Effector memory CD8-positive, alpha-beta T cell (primary cell): ENCODE data around the gene SLC6A9.

Source experiments
- ATAC-seq: fragments of 150-1000 bp; cut with Tn5 transposase; replicated peaks from 2 replicates; pipeline ENCODE4 v1.10.0; 2021; ENCODE audit warnings: mild to moderate bottlenecking, moderate library complexity
- DNase-seq, 3 experiments: peaks; one replicate each; pipeline ENCODE4 v3.0.0; 2021
- H3K27ac Mint-ChIP-seq, 2 donors: one replicate each; pipeline ENCODE4 v1.8.0; 2022; ENCODE audit warnings: mild to moderate bottlenecking in 2 of 2, mixed read lengths in 2 of 2, moderate library complexity in 2 of 2
- H3K27me3 Mint-ChIP-seq, 2 donors: one replicate each; pipeline ENCODE4 v1.8.0; 2022; ENCODE audit warnings: mixed read lengths in 2 of 2
- H3K36me3 Mint-ChIP-seq: one replicate; pipeline ENCODE4 v1.8.0; 2022; ENCODE audit warnings: mild to moderate bottlenecking, moderate library complexity, mixed read lengths; ENCODE audit not compliant: insufficient read depth
- H3K4me1 Mint-ChIP-seq, 2 donors: one replicate each; pipeline ENCODE4 v1.8.0; 2022; ENCODE audit warnings: low read depth in 2 of 2, mixed read lengths in 2 of 2
- H3K4me3 Mint-ChIP-seq, 2 donors: one replicate each; pipeline ENCODE4 v1.8.0; 2022; ENCODE audit warnings: mild to moderate bottlenecking in 2 of 2, mixed read lengths in 2 of 2, moderate library complexity in 2 of 2
- H3K9me3 Mint-ChIP-seq, 2 donors: one replicate each; pipeline ENCODE4 v1.8.0; 2022; ENCODE audit warnings: mixed read lengths in 2 of 2

Gene SLC6A9

DNA sequence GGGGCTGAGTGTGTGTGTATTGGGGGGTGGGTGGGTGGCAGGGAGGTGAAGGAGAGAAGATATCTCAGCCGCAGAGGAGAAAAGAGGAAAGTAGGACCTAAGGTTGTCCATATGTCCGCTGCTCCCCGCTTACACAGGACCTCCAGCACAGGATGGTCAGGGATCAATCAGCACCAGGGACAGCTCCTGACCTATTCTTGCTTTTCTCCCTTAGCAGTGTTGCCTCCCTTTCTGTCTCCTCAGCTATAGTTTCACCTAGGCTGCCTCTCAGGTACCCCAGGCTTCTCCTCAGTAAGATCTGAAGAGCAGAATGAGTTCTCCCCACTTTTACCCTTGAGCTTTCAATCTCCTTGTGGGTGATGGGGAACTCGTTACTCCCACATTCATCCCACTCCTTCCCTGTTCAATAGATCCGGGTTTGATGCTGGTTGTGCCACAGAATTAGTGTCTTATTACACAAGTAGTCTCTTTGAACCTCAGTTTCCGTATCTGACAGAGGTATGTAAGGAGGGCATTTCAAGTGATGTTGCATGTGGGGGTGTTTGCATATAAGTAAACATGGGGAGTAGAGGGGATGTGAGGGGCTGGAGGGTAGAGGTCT, 62.8 kb downstream of the SLC6A9 start:
- DNase-seq (no peak), ATAC-seq (no peak)
- no peak overlapping the region for H3K27ac Mint-ChIP-seq
- H3K36me3 Mint-ChIP-seq: peaks cover 5% of the 10 kb centered on the region
- H3K4me1 Mint-ChIP-seq: peaks cover 14 to 18% of the 10 kb centered on the region in 2 donors
- H3K4me3 Mint-ChIP-seq: no peak overlapping the region
- no peaks in the 10 kb centered on the region for H3K27me3 Mint-ChIP-seq
- no peaks in the 10 kb centered on the region for H3K9me3 Mint-ChIP-seq

DNA sequence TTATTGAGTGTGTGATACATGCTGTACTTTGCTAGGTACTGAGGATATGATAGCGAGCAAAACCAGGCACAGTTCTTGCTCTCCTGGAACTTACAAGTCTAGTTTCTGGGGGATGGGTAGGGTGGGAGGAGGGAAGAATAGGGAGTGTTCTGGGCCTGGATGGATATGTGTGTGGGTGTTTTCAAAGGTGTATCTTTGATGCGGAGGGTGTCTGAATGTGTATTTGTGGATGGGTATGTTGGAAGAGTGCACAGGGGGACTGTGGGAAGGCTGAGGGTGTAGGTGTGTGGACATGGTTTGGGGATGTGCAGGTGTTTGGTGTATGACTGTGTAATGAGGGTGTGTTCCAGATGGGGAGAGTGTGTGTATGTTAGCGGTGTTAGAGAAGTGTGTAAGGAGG, 65.9 kb downstream of the SLC6A9 start:
- Mint-ChIP-seq H3K9me3 (no peaks in the 10 kb centered on the region), H3K27me3 (no peaks in the 10 kb centered on the region), H3K27ac (no peak overlapping the region), H3K4me1 (peaks cover 11 to 12% of the 10 kb centered on the region in 2 donors), H3K36me3 (peaks cover 3% of the 10 kb centered on the region), H3K4me3 (no peak overlapping the region)
- ATAC-seq (no peak), DNase-seq (no peak)

DNA sequence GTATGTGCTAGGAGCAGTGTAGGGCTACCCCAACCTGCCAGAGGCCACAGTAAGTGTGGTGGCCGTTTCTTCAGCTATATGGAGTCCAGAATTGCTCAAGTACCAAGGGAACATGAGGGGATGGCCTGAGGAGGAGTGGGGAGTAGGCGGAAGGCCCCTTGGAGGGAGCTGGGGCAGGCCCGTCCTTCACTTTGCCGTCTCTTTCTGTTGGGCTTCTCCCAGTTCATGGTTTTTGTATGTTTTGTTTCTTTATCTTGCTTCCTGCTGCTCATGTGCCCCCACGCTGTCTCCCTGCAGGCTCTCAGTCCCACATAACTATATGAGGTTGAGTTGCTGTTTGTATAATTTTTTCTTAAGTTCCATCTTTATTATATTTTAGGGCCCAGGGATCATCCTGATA, 67.4 kb downstream of the SLC6A9 start:
- Mint-ChIP-seq H3K27ac (no peak overlapping the region), H3K36me3 (peaks cover 3% of the 10 kb centered on the region), H3K27me3 (no peaks in the 10 kb centered on the region), H3K4me1 (no peaks in the 10 kb centered on the region), H3K9me3 (no peaks in the 10 kb centered on the region), H3K4me3 (no peak overlapping the region)
- DNase-seq (no peak), ATAC-seq (no peak)

DNA sequence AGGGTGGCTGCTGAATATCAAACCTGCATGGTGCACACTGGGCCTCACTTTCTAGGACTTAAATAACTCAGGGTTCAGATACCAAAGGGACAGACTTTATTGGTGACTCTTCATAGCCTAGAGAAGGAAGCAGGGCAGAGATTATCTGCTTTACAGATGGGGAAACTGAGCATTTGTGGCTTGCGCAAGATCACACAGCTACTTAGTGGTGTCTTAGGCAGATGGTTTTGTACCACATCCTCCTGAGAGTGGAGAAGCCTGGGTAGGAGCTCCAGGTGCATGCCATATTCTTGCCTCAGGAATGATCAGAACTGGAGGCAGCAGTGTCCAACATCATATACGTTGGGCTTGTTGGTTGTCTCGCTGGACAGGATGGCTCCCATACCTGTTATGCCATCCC, 68.3 kb downstream of the SLC6A9 start:
- peaks cover 3% of the 10 kb centered on the region for H3K36me3 Mint-ChIP-seq
- no peak for DNase-seq
- H3K27ac Mint-ChIP-seq: no peak overlapping the region
- H3K4me3 Mint-ChIP-seq: no peak overlapping the region
- no peak for ATAC-seq
- no peaks in the 10 kb centered on the region for H3K4me1 Mint-ChIP-seq
- H3K9me3 Mint-ChIP-seq: no peaks in the 10 kb centered on the region
- no peaks in the 10 kb centered on the region for H3K27me3 Mint-ChIP-seq

DNA sequence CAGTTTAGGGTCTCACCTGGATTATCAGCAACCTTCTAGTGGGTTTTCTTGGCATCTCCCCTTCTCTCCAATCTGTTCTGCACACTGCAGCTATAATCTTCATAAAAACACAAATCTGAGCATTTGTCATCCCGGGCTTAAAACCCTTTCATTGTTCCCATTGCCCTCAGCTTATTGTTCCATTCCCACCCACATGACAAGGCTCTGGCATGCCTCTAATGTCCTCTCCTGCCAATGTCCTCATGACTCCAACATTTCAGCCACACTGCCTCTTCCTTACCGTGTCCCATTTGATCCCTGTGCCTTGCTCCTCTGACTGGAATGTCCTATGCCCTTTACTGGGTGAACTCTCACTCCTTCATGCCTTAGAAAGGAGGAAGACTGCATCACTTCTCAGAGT, 68.9 kb downstream of the SLC6A9 start:
- Mint-ChIP-seq H3K4me3 (no peak overlapping the region), H3K4me1 (no peaks in the 10 kb centered on the region), H3K9me3 (no peaks in the 10 kb centered on the region), H3K36me3 (peaks cover 3% of the 10 kb centered on the region), H3K27ac (no peak overlapping the region), H3K27me3 (no peaks in the 10 kb centered on the region)
- ATAC-seq (no peak), DNase-seq (no peak)

DNA sequence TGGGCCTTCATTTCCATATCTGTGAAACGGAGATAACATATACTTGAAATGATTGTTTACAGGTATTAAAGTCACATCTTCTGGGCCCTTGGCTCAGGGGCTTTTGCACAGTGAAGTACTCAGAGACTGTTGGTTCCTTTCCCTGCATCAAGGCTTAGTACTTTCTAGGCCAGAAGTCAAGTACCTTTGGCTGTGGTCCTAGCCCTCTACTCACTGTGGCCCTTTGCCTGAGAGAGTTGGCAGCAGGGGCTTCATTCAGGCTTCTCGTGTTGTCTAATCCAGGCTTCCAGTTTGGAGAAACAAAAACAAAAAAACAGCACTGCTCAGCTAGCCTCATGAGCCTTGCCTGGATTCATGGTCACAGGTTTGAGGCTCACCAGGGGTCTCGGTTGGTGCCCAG, 69.6 kb downstream of the SLC6A9 start:
- Mint-ChIP-seq H3K36me3 (peaks cover 3% of the 10 kb centered on the region), H3K4me3 (no peak overlapping the region), H3K27ac (no peak overlapping the region), H3K27me3 (no peaks in the 10 kb centered on the region), H3K4me1 (no peaks in the 10 kb centered on the region), H3K9me3 (no peaks in the 10 kb centered on the region)
- no peak for ATAC-seq
- no peak for DNase-seq

DNA sequence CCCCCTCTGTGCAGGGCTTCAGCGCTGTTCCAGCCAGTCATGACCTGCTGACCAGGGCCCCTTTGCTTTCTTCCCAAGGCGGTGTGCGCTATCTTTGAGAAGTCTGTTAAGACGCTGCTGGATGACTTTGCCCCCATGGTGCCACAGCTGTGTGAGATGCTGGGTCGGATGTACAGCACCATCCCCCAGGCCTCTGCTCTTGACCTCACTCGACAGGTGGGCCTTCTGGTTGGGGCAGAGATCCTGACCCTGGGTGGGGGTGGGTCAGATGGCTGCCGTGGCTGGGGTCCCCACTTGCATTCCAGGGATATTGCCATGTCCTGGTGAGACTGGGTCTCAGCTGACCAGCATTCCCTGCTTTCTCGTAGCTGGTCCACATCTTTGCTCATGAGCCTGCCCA, 70.5 kb downstream of the SLC6A9 start:
- H3K4me1 Mint-ChIP-seq: no peaks in the 10 kb centered on the region
- H3K9me3 Mint-ChIP-seq: no peaks in the 10 kb centered on the region
- no peak overlapping the region for H3K4me3 Mint-ChIP-seq
- DNase-seq (no peak), ATAC-seq (no peak)
- H3K36me3 Mint-ChIP-seq: peaks cover 3% of the 10 kb centered on the region
- H3K27me3 Mint-ChIP-seq: no peaks in the 10 kb centered on the region
- no peak overlapping the region for H3K27ac Mint-ChIP-seq

DNA sequence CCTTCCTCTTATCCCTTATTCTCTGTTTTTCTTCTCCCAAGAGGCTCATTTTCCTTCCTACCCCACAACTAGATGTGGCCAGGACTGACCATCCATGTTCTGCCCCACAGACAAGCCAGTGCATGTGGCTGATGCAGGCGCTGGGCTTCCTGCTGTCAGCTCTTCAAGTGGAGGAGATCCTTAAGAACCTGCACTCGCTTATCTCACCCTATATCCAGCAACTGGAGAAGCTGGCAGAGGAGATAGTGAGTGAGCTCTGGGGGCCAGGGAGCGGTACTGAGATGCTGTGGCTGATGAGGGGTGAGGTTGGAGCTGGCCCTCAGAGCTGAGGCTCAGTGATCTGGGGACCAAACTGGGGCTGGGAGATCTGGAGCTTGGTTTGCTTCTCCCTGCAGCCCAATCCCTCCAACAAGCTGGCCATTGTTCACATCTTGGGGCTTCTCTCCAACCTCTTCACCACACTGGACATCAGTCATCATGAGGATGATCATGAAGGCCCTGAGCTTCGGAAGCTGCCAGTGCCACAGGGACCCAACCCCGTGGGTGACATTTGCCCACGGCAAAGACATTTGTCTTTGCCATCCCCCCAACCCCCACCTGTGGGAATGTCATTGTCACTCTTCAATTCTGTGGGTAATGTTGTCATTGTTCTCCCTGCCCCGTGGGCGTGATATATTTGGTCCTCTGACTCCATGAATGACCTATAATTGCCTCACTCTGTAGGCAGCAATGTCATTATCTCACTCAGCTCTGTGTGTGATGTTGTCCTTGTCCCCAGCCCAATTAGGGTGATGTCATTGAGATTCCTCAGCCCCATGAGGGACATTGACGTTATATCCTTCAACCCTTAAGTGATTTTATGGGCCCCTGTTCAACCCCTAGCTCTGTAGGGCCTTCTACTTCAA, 72.7 kb downstream of the SLC6A9 start:
- no peak overlapping the region for H3K4me3 Mint-ChIP-seq
- H3K4me1 Mint-ChIP-seq: peaks cover 4 to 7% of the 10 kb centered on the region in 2 donors
- DNase-seq (no peak), ATAC-seq (no peak)
- H3K36me3 Mint-ChIP-seq: peaks cover 3% of the 10 kb centered on the region
- H3K27ac Mint-ChIP-seq: no peak overlapping the region
- no peaks in the 10 kb centered on the region for H3K27me3 Mint-ChIP-seq
- no peaks in the 10 kb centered on the region for H3K9me3 Mint-ChIP-seq

DNA sequence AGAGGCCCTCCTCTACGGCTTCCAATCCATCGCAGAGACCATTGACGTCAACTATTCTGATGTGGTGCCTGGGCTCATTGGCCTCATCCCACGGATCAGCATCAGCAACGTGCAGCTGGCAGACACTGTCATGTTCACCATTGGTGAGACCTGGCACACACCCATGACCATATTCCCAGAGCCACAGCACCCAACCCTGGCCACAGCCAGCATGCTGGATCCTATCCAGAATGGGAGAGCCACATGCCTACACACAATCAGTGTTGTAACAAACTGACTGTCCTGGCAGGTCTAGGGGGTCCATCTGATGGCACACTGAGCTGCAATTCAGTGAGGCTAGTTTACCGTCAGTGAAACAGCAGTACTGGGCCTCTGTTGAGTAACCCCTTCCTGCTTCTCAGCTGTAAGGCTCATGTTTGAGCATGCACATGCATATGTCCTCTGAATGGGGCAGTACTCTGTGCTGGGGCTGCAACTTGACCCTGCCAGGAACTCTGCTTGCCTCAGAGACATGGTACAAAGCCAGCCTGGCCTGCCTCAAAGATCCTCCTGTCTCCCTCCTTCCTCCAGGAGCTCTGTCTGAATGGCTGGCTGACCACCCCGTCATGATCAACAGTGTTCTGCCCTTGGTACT, 73.7 kb downstream of the SLC6A9 start:
- H3K4me3 Mint-ChIP-seq: no peak overlapping the region
- H3K27me3 Mint-ChIP-seq: no peaks in the 10 kb centered on the region
- H3K4me1 Mint-ChIP-seq: peaks cover 4 to 7% of the 10 kb centered on the region in 2 donors
- ATAC-seq: no peak
- peaks cover 3% of the 10 kb centered on the region for H3K36me3 Mint-ChIP-seq
- no peaks in the 10 kb centered on the region for H3K9me3 Mint-ChIP-seq
- no peak overlapping the region for H3K27ac Mint-ChIP-seq
- no peak for DNase-seq

DNA sequence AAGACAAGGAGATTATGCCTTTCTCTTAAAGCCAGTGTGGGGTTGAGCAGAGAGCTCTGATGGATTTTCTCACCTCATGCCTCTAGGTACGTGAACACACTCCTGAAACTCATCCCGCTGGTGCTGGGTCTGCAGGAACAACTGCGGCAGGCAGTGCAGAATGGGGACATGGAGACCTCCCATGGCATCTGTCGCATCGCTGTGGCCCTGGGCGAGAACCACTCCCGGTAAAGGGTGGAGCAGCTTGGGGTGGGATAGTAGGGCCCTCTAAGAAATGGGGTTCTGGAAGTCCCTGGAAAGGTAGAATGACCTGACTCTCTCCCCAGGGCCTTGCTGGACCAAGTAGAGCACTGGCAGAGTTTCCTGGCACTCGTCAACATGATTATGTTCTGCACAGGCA, 75.0 kb downstream of the SLC6A9 start:
- no peak overlapping the region for H3K27ac Mint-ChIP-seq

DNA sequence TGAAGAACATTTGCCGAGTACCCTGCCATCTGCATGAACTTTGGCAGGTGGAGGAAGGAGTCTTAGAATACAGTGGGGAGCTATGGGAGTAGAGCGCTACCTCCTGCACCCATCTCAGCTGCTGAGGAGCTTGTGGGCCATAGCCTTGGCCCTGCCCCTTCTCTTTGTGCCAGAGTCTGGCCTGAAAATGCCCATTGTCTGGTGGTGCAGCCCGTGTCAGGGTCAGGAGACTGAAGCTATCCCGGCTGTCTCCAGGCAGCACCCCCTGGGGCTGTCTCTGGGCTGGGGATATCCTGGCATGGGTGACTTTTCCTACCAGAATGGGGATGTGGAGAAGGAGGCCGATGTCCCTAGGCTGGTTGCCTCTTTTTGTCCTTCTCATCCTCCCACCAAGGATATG, 77.2 kb downstream of the SLC6A9 start:
- Mint-ChIP-seq H3K27ac (peak overlapping the region in 1 of 2 donors; percentile 30), H3K4me1 (peaks cover 11 to 26% of the 10 kb centered on the region in 2 donors), H3K4me3 (no peak overlapping the region), H3K9me3 (no peaks in the 10 kb centered on the region), H3K36me3 (peaks cover 3% of the 10 kb centered on the region), H3K27me3 (no peaks in the 10 kb centered on the region)
- no peak for DNase-seq
- ATAC-seq: no peak

More for the DNA sequence above, 75.0 kb downstream of the SLC6A9 start:
- ATAC-seq: no peak
- Mint-ChIP-seq H3K27me3 (no peaks in the 10 kb centered on the region), H3K9me3 (no peaks in the 10 kb centered on the region), H3K4me3 (no peak overlapping the region), H3K4me1 (peaks cover 4 to 10% of the 10 kb centered on the region in 2 donors), H3K36me3 (peaks cover 3% of the 10 kb centered on the region)
- DNase-seq: no peak

DNA sequence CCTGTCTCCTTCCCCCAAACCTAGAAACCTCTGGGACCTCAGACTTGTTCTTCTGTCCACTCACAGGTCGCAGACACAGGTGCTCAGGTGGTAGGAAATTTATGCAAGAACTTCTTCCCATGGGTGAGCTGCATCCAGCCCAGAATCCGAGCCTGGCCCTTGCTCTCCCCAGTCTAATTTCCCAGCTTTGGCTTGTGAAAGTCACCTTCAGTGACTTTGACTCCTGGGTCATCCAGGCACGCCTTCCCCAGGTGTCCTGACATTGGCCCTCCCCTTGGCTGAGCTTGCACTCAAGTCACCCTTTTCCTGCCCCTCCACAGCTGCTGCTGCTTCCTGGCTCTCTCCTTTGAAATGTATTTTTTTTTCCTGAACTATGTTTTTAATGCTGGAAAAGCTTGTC, 77.9 kb downstream of the SLC6A9 start:
- H3K27me3 Mint-ChIP-seq: no peaks in the 10 kb centered on the region
- H3K4me1 Mint-ChIP-seq: peaks cover 17 to 31% of the 10 kb centered on the region in 2 donors
- DNase-seq: no peak
- no peak overlapping the region for H3K4me3 Mint-ChIP-seq
- no peak overlapping the region for H3K27ac Mint-ChIP-seq
- no peak for ATAC-seq
- H3K36me3 Mint-ChIP-seq: peaks cover 3% of the 10 kb centered on the region
- H3K9me3 Mint-ChIP-seq: no peaks in the 10 kb centered on the region

DNA sequence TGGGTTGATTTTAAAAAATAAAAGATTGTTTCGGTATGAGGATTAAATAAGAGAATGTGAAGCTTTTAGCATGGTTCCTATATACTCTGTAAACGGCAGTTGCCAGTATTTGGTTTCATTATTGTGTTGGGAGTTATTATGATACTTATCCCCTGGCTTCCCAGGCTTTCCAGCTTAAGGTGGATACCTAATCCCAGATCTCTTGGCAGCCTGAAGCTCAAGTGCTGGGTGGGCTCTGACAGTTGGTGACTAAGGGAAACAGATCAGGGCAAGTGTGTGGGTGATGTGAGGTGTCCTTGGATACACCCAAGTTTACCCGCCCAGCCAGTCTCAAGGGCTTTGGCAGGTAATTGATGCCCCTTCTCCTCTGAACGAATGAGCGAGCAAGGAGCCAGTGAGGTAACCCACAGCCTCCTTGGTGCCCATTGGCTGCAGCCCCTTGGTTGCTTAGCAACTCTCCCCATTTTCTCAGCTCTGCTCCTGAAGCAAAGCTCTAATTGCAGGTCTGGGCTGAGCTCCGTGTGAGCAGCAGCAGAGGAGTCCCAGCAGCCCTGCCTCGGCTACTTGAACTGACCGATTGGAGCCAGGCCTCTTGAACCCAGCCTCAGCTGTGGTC, 78.4 kb downstream of the SLC6A9 start:
- Mint-ChIP-seq H3K4me1 (peaks cover 20 to 36% of the 10 kb centered on the region in 2 donors), H3K27ac (no peak overlapping the region), H3K4me3 (no peak overlapping the region), H3K9me3 (no peaks in the 10 kb centered on the region), H3K36me3 (peaks cover 3% of the 10 kb centered on the region), H3K27me3 (no peaks in the 10 kb centered on the region)
- ATAC-seq: no peak
- no peak for DNase-seq
